AML-193 (cell line): ENCODE data around the gene SERPINB8.

Source experiments
- DNase-seq, 2 experiments: peaks; one replicate each; lab custom pipeline; 2025; lab: John Stamatoyannopoulos, UW

The SERPINB8 gene

DNA sequence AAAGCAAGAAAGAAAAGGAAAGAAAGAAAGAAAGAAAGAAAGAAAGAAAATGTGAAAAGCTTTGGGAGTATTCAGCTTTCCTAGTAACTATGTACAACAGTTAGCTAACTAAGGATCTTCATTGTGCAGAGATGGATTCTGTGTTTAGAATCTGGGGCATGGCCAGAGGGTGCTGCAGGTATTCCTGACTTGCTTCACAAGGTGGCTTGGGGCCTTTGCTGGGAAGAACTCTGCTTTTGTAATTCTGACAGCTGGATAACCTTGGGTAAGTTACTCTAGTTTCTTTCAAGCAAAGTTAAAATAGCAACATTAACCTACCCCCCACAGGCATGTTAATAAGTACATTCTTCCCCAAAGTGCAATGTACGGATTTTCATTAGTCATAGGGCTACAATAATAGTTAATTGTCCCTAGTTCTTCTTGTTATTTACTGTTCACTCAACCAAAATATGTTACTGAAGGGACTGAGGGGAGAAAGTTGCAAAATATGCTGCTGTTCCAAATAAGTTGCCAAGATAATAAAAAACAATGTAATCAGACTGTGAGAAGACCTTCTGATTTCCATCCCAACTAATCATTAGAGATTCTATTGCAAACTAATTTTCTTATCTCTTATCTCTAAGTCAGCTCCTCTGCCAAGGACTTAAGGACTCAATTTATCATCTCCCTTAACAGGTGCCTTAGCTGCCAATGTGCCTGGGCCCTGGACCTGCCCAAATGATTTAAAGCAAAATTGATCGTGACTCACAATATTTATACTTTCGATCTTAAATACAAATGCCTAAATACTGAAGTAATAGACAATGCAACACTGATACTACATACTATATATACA lies 50.3 kb downstream of the SERPINB8 start:
- DNase-seq: no peak

DNA sequence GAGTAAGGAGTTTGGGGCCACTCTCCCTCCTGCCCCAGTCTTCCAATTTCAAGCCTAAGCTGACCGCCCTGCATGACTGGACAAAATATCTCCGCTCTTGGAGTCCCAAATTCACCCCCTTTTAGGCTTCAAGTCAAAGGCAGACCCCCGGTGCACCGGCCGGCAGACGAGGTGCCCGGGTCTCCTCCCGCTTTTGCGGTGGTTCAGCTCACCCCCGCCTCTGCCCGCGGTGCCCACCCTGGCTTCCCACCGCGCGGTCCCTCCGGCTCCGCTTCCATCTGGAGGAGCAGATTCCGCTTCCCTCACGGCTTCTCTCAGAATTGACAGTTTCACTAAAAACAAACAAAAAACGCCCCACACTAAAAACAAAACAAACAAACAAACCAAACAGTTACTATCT lies 56.5 kb downstream of the SERPINB8 start:
- DNase-seq: no peak

DNA sequence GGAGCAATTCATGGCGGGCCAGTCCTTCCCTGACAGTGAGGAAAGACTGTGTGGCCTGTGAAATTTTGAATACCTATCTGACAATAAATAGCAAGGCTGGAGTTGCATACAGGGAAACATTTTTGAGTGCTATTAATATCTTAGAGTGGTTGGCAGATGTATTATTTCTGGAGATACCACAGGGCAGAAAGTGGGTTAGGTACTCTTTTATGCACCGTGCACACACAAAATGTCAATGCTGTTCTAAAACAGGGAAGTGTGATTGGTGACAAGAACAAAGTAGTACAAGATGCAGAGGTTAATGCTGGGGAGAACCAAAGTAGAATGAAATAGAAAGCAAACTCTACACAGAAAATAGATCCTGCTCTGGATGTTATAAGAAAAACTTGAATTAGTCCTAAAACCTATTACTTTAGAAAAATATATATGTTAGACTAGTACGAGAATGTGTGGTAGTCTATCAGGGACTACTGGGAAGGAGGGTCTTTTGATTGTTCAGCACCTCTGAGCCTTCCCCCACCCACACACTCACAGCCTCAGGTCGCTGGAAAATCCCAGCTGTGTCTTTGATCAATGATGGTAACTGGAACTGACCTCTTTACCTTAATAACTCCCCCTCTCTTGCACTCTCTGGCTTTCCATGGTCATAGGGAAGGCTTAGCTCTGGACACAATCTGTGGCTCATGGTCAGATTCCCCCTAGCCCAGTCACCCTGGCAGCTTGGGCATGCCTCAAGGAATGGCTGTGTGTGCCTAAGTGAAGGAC lies 58.2 kb downstream of the SERPINB8 start:
- no peak for DNase-seq

GRCh38 chr18:64029096-64029495 lies 59.2 kb downstream of the SERPINB8 start:
- DNase-seq: no peak

DNA sequence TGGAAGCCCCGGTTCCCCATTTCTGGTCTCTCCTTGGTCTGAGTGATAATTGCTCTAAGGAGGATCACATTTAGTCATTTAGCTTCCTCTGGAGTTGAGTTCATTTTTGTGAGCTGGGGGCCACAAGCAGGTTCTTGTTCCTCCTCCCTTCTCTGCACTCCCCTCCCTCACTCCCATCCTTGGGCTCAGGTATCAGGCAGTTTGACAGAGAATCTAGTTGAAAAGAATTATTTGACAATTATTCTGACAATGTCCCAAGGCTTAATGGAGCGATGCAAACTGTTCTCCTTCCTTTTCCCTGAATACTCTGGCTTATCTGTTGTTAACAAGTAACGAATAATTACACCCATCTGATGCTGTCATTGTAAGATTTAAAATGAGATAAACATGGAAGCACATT lies 61.5 kb downstream of the SERPINB8 start:
- DNase-seq: no peak

DNA sequence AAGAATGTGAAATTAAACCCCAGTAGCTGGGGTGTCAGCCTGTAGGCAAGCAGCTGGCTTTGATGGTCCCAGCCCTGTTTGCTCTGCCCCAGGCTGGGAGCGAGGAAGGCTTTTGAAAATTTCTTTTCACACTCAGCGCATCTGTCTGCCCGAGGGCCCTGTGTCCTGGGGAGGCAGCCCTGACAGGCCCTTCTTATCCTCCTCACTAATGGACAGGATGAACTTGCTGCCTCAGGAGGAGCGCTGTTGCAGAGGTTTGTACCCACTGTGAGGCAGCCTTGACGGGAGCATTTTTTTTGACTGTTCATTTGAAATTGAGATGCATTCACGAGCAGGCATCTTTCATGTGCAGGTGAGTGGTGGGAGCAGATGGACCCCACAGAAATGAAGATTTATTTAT lies 62.4 kb downstream of the SERPINB8 start:
- DNase-seq: no peak

DNA sequence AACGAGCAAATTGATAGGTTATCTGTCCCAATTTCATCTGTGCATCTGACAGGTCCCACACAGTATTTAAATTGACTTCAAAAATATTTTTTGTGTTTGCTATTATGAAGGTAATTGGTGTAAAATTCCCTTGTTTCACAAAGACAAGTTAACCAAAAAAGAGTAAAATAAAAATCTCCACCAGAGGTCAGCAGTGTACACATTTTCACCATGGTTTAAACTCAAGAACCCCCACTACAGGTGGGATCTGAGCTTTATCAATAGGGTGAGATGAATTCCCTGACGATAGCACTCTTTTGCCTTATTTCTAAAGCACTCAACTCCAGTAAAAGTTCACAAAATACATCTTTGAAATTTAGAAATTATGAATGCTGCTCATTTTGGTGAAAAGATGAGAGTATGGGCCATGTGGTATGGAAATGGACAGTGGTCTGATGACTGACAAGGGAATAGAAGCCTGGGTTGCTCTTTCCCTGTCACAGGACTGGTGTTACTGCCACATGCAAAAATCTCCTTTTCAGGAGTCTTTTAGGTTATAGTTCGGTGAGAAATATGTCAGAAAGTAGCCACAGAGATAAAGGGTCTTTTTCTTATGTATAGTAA lies 68.0 kb downstream of the SERPINB8 start:
- DNase-seq: peak; percentile 22 to 31
